GM23338 (cell line): Measurements from ENCODE around the gene PPIA. TPM values are rescaled to one million over a fixed set of nuclear protein-coding genes. Genes with fewer than 3 reads are reported as not detected.

Source experiments
- ATAC-seq: fragments of 200-7000 bp; cut with Tn5 transposase; 3 replicates; pipeline ENCODE4 v1.9.1; 2020
- DNase-seq: peaks from one replicate; pipeline ENCODE4 v3.0.0-alpha.2; 2015; ENCODE audit warnings: low spot score
- H2AFZ ChIP-seq: fragments of 200-600 bp; sonication (generic); 2 replicates; pipeline ENCODE4 v1.8.0; 2016; ENCODE audit warnings: antibody characterized with exemption, mild to moderate bottlenecking, moderate library complexity
- H3F3A ChIP-seq: fragments of 200-600 bp; sonication (generic); replicated peaks from 2 replicates; pipeline ENCODE4 v1.8.0; 2017; ENCODE audit warnings: antibody characterized with exemption, mixed run types, low read depth
- H3K27ac ChIP-seq: fragments of 200-600 bp; sonication (generic); 2 replicates; pipeline ENCODE4 v1.6.1; 2016; ENCODE audit warnings: low read depth
- H3K27me3 ChIP-seq: fragments of 200-600 bp; sonication (generic); 2 replicates; pipeline ENCODE4 v1.8.0; 2016; ENCODE audit warnings: mild to moderate bottlenecking, mixed run types, moderate library complexity; ENCODE audit not compliant: insufficient read depth
- H3K36me3 ChIP-seq: fragments of 200-600 bp; sonication (generic); 2 replicates; pipeline ENCODE4 v1.8.0; 2016; ENCODE audit warnings: mild to moderate bottlenecking; ENCODE audit not compliant: insufficient read depth
- H3K4me1 ChIP-seq: fragments of 200-600 bp; sonication (generic); 2 replicates; pipeline ENCODE4 v1.8.0; 2016; ENCODE audit warnings: mild to moderate bottlenecking, moderate library complexity; ENCODE audit not compliant: insufficient read depth
- H3K4me2 ChIP-seq: fragments of 200-600 bp; sonication (generic); 2 replicates; pipeline ENCODE4 v1.7.1; 2017; ENCODE audit warnings: mixed run types
- H3K4me3 ChIP-seq: fragments of 200-600 bp; sonication (generic); 2 replicates; pipeline ENCODE4 v1.6.1; 2016; ENCODE audit warnings: mixed run types
- H3K79me2 ChIP-seq: fragments of 200-600 bp; sonication (generic); replicated peaks from 2 replicates; pipeline ENCODE4 v1.8.0; 2017; ENCODE audit warnings: mild to moderate bottlenecking; ENCODE audit not compliant: insufficient read depth
- H3K9me2 ChIP-seq: fragments of 200-600 bp; sonication (generic); 2 replicates; pipeline ENCODE4 v1.8.0; 2017; ENCODE audit not compliant: insufficient read depth
- H4K20me1 ChIP-seq: fragments of 200-600 bp; sonication (generic); replicated peaks from 2 replicates; pipeline ENCODE4 v1.8.0; 2017; ENCODE audit warnings: mild to moderate bottlenecking; ENCODE audit not compliant: insufficient read depth
- H3K27ac Mint-ChIP-seq: 2 replicates; pipeline ENCODE4 v1.8.0; 2020; ENCODE audit warnings: inconsistent platforms, mild to moderate bottlenecking, moderate library complexity, mixed read lengths
- H3K27me3 Mint-ChIP-seq: 3 replicates; pipeline ENCODE4 v1.8.0; 2022; ENCODE audit warnings: low read depth, mild to moderate bottlenecking, moderate library complexity, mixed read lengths, inconsistent platforms; ENCODE audit not compliant: insufficient read depth, poor library complexity
- H3K36me3 Mint-ChIP-seq: 3 replicates; pipeline ENCODE4 v1.8.0; 2021; ENCODE audit warnings: low read depth, mild to moderate bottlenecking, inconsistent platforms, moderate library complexity, mixed read lengths
- H3K4me1 Mint-ChIP-seq: 3 replicates; pipeline ENCODE4 v1.8.0; 2020; ENCODE audit warnings: mild to moderate bottlenecking, inconsistent platforms, mixed read lengths
- H3K4me3 Mint-ChIP-seq: 3 replicates; pipeline ENCODE4 v1.8.0; 2021; ENCODE audit warnings: moderate library complexity, mild to moderate bottlenecking, inconsistent platforms, mixed read lengths
- H3K9me3 Mint-ChIP-seq: 3 replicates; pipeline ENCODE4 v1.8.0; 2020; ENCODE audit warnings: moderate library complexity, mild to moderate bottlenecking, inconsistent platforms, mixed read lengths
- CREB1 ChIP-seq: fragments of 250-450 bp; sonication (Bioruptor Pico); IDR thresholded peaks from 2 replicates; pipeline ENCODE4 v1.5.0; 2020; ENCODE audit warnings: low read depth, mild to moderate bottlenecking, moderate library complexity
- CTCF ChIP-seq, 2 experiments: fragments of 200-600 bp in 1 of 2; sonication (generic) in 1 of 2; conservative IDR thresholded peaks; 2 replicates each; pipeline versions ENCODE4 v1.5.1 to v1.6.1; 2016 to 2017; ENCODE audit warnings: antibody characterized with exemption in 2 of 2, low read depth in 2 of 2, mild to moderate bottlenecking in 2 of 2, moderate library complexity in 1 of 2
- ETS1 ChIP-seq: IDR thresholded peaks from 2 replicates; pipeline ENCODE4 v1.6.1; 2016; ENCODE audit warnings: antibody characterized with exemption
- EZH2 ChIP-seq: fragments of 200-600 bp; sonication (generic); IDR thresholded peaks from one replicate; pipeline ENCODE4 v1.8.0; 2017; ENCODE audit warnings: antibody characterized with exemption, mild to moderate bottlenecking, low read depth; ENCODE audit not compliant: unreplicated experiment
- EZH2phosphoT487 ChIP-seq: fragments of 200-600 bp; sonication (generic); IDR thresholded peaks from one replicate; pipeline ENCODE4 v1.8.1; 2018; ENCODE audit warnings: antibody characterized with exemption; ENCODE audit not compliant: unreplicated experiment
- JUNB ChIP-seq: IDR thresholded peaks from one replicate; pipeline ENCODE4 v1.6.1; 2016; ENCODE audit warnings: antibody characterized with exemption; ENCODE audit not compliant: unreplicated experiment
- NANOG ChIP-seq: IDR thresholded peaks from 2 replicates; pipeline ENCODE4 v1.6.1; 2016; ENCODE audit warnings: antibody characterized with exemption, borderline replicate concordance
- POLR2AphosphoS5 ChIP-seq: IDR thresholded peaks from 2 replicates; pipeline ENCODE4 v1.6.1; 2016; ENCODE audit warnings: antibody characterized with exemption, low read depth
- STAT1 ChIP-seq: IDR thresholded peaks from one replicate; pipeline ENCODE4 v1.6.1; 2016; ENCODE audit warnings: antibody characterized with exemption; ENCODE audit not compliant: unreplicated experiment
- ZNF114 ChIP-seq: fragments of 250-450 bp; sonication (Bioruptor Pico); IDR thresholded peaks from 2 replicates; pipeline ENCODE4 v1.5.0; 2020; ENCODE audit warnings: mild to moderate bottlenecking, moderate library complexity
- ZNF331 ChIP-seq: fragments of 250-450 bp; sonication (Bioruptor Pico); IDR thresholded peaks from 2 replicates; pipeline ENCODE4 v1.5.0; 2020; ENCODE audit warnings: low read depth, mild to moderate bottlenecking, moderate library complexity
- polyA plus RNA-seq: library from polyadenylated mRNA; unstranded; fragments of >200 nt; fragmentation: Nextera tagmentation; extraction: Ambion mirVana; gene quantifications from 2 replicates; pipeline ENCODE4 v1.2.1, GENCODE V29; 2016
- total RNA-seq: library from RNA; depleted of rRNA; stranded (reverse); fragments of >200 nt; shearing (Covaris generic); gene quantifications from 2 replicates; pipeline ENCODE4 v1.2.3, GENCODE V29; 2014
- TF ChIP-seq, protein P1 (sequence below): fragments of 250-450 bp; sonication (Bioruptor Pico); IDR thresholded peaks from 2 replicates; pipeline ENCODE4 v1.5.0; 2020; ENCODE audit warnings: mild to moderate bottlenecking, moderate library complexity

PPIA gene
- total and polyA plus RNA-seq, 2 experiments from 2014 or later, result 4,367 to 6,524 TPM

DNA sequence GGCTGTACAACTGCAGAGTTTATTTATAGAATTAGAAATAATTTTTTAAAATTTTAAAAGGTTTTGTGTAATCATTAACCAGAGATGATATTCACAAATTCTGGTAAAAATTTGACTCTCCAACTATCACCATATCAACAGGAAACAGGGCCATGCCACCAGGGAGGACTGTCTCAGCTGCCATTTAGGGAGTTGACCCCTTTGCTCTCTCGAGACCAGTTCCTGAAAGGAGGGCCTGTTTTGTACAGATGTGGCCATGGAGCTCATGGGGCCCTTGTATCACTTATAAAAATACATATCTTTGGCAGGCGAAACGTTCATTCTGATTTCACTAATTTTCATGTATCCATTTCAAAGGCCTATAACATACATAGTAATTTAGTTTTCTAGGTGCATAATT lies 31.1 kb downstream of the PPIA start (continued):
- TF ChIP-seq EZH2phosphoT487 (no peak), POLR2AphosphoS5 (no peak), STAT1 (no peak), CREB1 (CRISPR knock-in tag) (no peak), ZNF331 (no peak), CTCF (conservative IDR thresholded peaks at IDR 0.05; ENCODE audit: low read depth in 2 of 2) (no peak), JUNB (no peak)

DNA sequence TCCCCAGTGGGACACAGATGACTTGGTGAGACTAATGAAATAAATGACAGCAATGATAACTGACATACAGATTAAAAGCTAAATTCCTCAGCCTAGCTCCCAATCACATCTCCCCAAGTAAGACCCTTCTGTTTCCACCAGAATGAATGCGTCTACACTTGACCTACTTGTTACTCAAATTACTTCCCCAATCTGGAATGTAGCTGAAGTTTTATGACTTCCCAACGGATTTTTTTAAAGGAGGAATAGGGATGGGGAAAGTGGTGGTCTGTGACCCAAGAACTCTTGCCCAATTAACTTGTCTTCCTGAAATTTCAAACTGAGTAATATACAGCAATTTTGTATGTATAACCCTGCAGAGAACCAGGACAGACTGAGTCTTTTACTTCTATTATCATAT lies 42.3 kb downstream of the PPIA start:
- Histone ChIP-seq H3F3A (no peaks in the 10 kb centered on the region), H3K79me2 (peaks cover 78% of the 10 kb centered on the region)
- H3K4me3 Mint-ChIP-seq, result no peak overlapping the region
- TF ChIP-seq POLR2AphosphoS5, result no peak
- no peak for TF ChIP-seq CTCF (conservative IDR thresholded peaks at IDR 0.05; ENCODE audit: low read depth in 2 of 2)
- TF ChIP-seq ZNF114 (CRISPR knock-in tag), result no peak
- no peak for TF ChIP-seq ETS1
- no peak for TF ChIP-seq STAT1
- TF ChIP-seq, protein P1, sequence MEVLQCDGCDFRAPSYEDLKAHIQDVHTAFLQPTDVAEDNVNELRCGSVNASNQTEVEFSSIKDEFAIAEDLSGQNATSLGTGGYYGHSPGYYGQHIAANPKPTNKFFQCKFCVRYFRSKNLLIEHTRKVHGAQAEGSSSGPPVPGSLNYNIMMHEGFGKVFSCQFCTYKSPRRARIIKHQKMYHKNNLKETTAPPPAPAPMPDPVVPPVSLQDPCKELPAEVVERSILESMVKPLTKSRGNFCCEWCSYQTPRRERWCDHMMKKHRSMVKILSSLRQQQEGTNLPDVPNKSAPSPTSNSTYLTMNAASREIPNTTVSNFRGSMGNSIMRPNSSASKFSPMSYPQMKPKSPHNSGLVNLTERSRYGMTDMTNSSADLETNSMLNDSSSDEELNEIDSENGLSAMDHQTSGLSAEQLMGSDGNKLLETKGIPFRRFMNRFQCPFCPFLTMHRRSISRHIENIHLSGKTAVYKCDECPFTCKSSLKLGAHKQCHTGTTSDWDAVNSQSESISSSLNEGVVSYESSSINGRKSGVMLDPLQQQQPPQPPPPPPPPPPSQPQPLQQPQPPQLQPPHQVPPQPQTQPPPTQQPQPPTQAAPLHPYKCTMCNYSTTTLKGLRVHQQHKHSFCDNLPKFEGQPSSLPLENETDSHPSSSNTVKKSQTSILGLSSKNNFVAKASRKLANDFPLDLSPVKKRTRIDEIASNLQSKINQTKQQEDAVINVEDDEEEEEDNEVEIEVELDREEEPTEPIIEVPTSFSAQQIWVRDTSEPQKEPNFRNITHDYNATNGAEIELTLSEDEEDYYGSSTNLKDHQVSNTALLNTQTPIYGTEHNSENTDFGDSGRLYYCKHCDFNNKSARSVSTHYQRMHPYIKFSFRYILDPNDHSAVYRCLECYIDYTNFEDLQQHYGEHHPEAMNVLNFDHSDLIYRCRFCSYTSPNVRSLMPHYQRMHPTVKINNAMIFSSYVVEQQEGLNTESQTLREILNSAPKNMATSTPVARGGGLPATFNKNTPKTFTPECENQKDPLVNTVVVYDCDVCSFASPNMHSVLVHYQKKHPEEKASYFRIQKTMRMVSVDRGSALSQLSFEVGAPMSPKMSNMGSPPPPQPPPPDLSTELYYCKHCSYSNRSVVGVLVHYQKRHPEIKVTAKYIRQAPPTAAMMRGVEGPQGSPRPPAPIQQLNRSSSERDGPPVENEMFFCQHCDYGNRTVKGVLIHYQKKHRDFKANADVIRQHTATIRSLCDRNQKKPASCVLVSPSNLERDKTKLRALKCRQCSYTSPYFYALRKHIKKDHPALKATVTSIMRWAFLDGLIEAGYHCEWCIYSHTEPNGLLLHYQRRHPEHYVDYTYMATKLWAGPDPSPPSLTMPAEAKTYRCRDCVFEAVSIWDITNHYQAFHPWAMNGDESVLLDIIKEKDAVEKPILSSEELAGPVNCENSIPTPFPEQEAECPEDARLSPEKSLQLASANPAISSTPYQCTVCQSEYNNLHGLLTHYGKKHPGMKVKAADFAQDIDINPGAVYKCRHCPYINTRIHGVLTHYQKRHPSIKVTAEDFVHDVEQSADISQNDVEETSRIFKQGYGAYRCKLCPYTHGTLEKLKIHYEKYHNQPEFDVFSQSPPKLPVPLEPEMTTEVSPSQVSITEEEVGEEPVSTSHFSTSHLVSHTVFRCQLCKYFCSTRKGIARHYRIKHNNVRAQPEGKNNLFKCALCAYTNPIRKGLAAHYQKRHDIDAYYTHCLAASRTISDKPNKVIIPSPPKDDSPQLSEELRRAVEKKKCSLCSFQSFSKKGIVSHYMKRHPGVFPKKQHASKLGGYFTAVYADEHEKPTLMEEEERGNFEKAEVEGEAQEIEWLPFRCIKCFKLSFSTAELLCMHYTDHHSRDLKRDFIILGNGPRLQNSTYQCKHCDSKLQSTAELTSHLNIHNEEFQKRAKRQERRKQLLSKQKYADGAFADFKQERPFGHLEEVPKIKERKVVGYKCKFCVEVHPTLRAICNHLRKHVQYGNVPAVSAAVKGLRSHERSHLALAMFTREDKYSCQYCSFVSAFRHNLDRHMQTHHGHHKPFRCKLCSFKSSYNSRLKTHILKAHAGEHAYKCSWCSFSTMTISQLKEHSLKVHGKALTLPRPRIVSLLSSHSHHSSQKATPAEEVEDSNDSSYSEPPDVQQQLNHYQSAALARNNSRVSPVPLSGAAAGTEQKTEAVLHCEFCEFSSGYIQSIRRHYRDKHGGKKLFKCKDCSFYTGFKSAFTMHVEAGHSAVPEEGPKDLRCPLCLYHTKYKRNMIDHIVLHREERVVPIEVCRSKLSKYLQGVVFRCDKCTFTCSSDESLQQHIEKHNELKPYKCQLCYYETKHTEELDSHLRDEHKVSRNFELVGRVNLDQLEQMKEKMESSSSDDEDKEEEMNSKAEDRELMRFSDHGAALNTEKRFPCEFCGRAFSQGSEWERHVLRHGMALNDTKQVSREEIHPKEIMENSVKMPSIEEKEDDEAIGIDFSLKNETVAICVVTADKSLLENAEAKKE (CRISPR knock-in tag), result no peak
- TF ChIP-seq EZH2, result no peak
- TF ChIP-seq EZH2phosphoT487, result no peak
- no peak for TF ChIP-seq NANOG
- no peak for TF ChIP-seq JUNB

More for the DNA sequence above, 42.3 kb downstream of the PPIA start:
- H3K4me2 ChIP-seq, result no peak overlapping the region
- DNase-seq (no peak), ATAC-seq (no peak)
- no peak overlapping the region for H3K4me3 ChIP-seq
- H3K4me1 ChIP-seq, result no peaks in the 10 kb centered on the region
- H3K36me3 ChIP-seq, result peaks cover 40% of the 10 kb centered on the region; the same call in 1 of the 2 replicates
- H3K27me3 Mint-ChIP-seq, result peaks cover 5% of the 10 kb centered on the region
- no peaks in the 10 kb centered on the region for H3K9me3 Mint-ChIP-seq
- no peak overlapping the region for H3K27ac ChIP-seq
- peaks cover 71% of the 10 kb centered on the region for H3K36me3 Mint-ChIP-seq
- no peak overlapping the region for H2AFZ ChIP-seq
- peaks cover 42% of the 10 kb centered on the region for H4K20me1 ChIP-seq
- no peaks in the 10 kb centered on the region for H3K27me3 ChIP-seq
- H3K27ac Mint-ChIP-seq, result no peak overlapping the region
- H3K9me2 ChIP-seq, result no peaks in the 10 kb centered on the region
- H3K4me1 Mint-ChIP-seq, result no peaks in the 10 kb centered on the region
